ENCODE results near the gene INHBE. TPM values are rescaled to one million over a fixed set of nuclear protein-coding genes. Genes with fewer than 3 reads are reported as not detected.

INHBE gene
- total RNA-seq, 4 donors from 2014 or later: 1.5 to 2.2 TPM; not detected in 2

- Histone ChIP-seq H3K27me3 (no peaks in the 10 kb centered on the region), H3K9me3 (no peaks in the 10 kb centered on the region), H3K36me3 (no peaks in the 10 kb centered on the region), H3K4me3 (no peak overlapping the region), H3K4me1 (peaks cover under 1 to 4% of the 10 kb centered on the region in 2 donors), H3K27ac (no peak overlapping the region)
- DNase-seq: no peak
- in situ Hi-C loops (cut with MboI; ENCODE audit: low sequenced_read_pairs in 4 of 4): loop anchor here in 1 of 4 donors (25.0 kb wide), 1 partner anchor 184 kb away; the partner anchor contains the start of gene STAC3
- intact Hi-C loops (cut with DNase I; ENCODE audit: low total_unique reads): no loop called here
- TF ChIP-seq POLR2A (IDR thresholded peaks at IDR 0.05) (no peak), CTCF (IDR thresholded peaks at IDR 0.05 in 4 of 5, conservative IDR thresholded peaks at IDR 0.05 in 1 of 5) (no peak)
- ATAC-seq: no peak
Measured at GRCh38 chr12:57446292-57446960, 8.7 kb upstream of the INHBE start.

- Histone ChIP-seq H3K27ac (no peak overlapping the region), H3K36me3 (no peaks in the 10 kb centered on the region), H3K27me3 (no peaks in the 10 kb centered on the region), H3K4me1 (peaks cover 15 to 23% of the 10 kb centered on the region in 2 donors), H3K4me3 (no peak overlapping the region), H3K9me3 (no peaks in the 10 kb centered on the region)
- intact Hi-C loops (cut with DNase I; ENCODE audit: low total_unique reads) (no loop called here), in situ Hi-C loops (cut with MboI; ENCODE audit: low sequenced_read_pairs in 4 of 4) (loop anchor here in 1 of 4 donors (25.0 kb wide), 1 partner anchor 186 kb away; the partner anchor contains the start of gene STAC3)
- ATAC-seq (no peak), DNase-seq (no peak)
- TF ChIP-seq CTCF (IDR thresholded peaks at IDR 0.05 in 4 of 5, conservative IDR thresholded peaks at IDR 0.05 in 1 of 5) (no peak), POLR2A (IDR thresholded peaks at IDR 0.05) (no peak)
Measured at GRCh38 chr12:57448669-57449068, 6.4 kb upstream of the INHBE start.

GRCh38 chr12:57449375-57449774 lies 5.7 kb upstream of the INHBE start:
- ATAC-seq (no peak), DNase-seq (no peak)
- intact Hi-C loops (cut with DNase I; ENCODE audit: low total_unique reads) (no loop called here), in situ Hi-C loops (cut with MboI; ENCODE audit: low sequenced_read_pairs in 4 of 4) (loop anchor here in 1 of 4 donors (25.0 kb wide), 1 partner anchor 187 kb away; the partner anchor contains the start of gene STAC3)
- Histone ChIP-seq H3K4me3 (no peak overlapping the region), H3K9me3 (no peaks in the 10 kb centered on the region), H3K4me1 (peaks cover 15 to 23% of the 10 kb centered on the region in 2 donors), H3K27me3 (no peaks in the 10 kb centered on the region), H3K36me3 (no peaks in the 10 kb centered on the region), H3K27ac (no peak overlapping the region)
- TF ChIP-seq CTCF (IDR thresholded peaks at IDR 0.05 in 4 of 5, conservative IDR thresholded peaks at IDR 0.05 in 1 of 5) (no peak), POLR2A (IDR thresholded peaks at IDR 0.05) (no peak)

- intact Hi-C loops (cut with DNase I; ENCODE audit: low total_unique reads): loop anchor here (5.0 to 10.0 kb wide), 3 partner anchors 33 to 245 kb away; partner anchors contain the start of gene OS9
- TF ChIP-seq CTCF (IDR thresholded peaks at IDR 0.05 in 4 of 5, conservative IDR thresholded peaks at IDR 0.05 in 1 of 5) (no peak), POLR2A (IDR thresholded peaks at IDR 0.05) (no peak)
- no peak overlapping the region for H3K4me3 ChIP-seq
- H3K27me3 ChIP-seq: no peaks in the 10 kb centered on the region
- no peak for ATAC-seq
- H3K4me1 ChIP-seq: peaks cover 21 to 28% of the 10 kb centered on the region in 2 donors
- no peak overlapping the region for H3K27ac ChIP-seq
- DNase-seq: no peak
- H3K36me3 ChIP-seq: no peaks in the 10 kb centered on the region
- in situ Hi-C loops (cut with MboI; ENCODE audit: low sequenced_read_pairs in 4 of 4): loop anchor here in 1 of 4 donors (10.0 kb wide), 2 partner anchors 135 to 185 kb away; no protein-coding TSS in a partner anchor
- no peaks in the 10 kb centered on the region for H3K9me3 ChIP-seq
Measured at GRCh38 chr12:57450057-57450456, 5.0 kb upstream of the INHBE start.

Measured in gastrocnemius medialis (tissue), 4 donors.